ENCODE data around the gene CKAP2L. TPM values are rescaled to one million over a fixed set of nuclear protein-coding genes. Genes with fewer than 3 reads are reported as not detected.

The CKAP2L gene
- total and polyA plus RNA-seq, 2 experiments from 2014 or later: 16.2 to 30.2 TPM

GRCh38 chr2:112749755-112750559 lies 14.5 kb downstream of the CKAP2L start:
- no peaks in the 10 kb centered on the region for H3K27me3 ChIP-seq (ENCODE audit: insufficient read depth)
- H3K4me2 ChIP-seq: no peak overlapping the region
- TF ChIP-seq EZH2 (IDR thresholded peaks at IDR 0.05; ENCODE audit: low read depth, unreplicated experiment) (no peak), CTCF (conservative IDR thresholded peaks at IDR 0.05; ENCODE audit: low read depth in 2 of 2) (peak; percentile 96 to 97)
- DNase-seq (ENCODE audit: low spot score) (peak; percentile 87), ATAC-seq (peak; percentile 93)
- 0 out of 2 replicates have a peak, but pooled peaks cover 2% of the 10 kb centered on the region for H4K20me1 ChIP-seq (replicated peaks; ENCODE audit: insufficient read depth)
- Mint-ChIP-seq H3K4me3 (no peak overlapping the region), H3K4me1 (no peaks in the 10 kb centered on the region), H3K36me3 (ENCODE audit: low read depth) (peaks cover 28% of the 10 kb centered on the region), H3K27me3 (ENCODE audit: insufficient read depth, low read depth, poor library complexity) (no peaks in the 10 kb centered on the region), H3K27ac (no peak overlapping the region; the same call in 1 of the 2 replicates), H3K9me3 (no peaks in the 10 kb centered on the region)
- H3K79me2 ChIP-seq (replicated peaks; ENCODE audit: insufficient read depth): no peaks in the 10 kb centered on the region; the same call in 1 of the 2 replicates
- H3K9me2 ChIP-seq (ENCODE audit: insufficient read depth): no peaks in the 10 kb centered on the region
- no peaks in the 10 kb centered on the region for H3K4me1 ChIP-seq (ENCODE audit: insufficient read depth)
- H2AFZ ChIP-seq: no peak overlapping the region
- no peaks in the 10 kb centered on the region for H3F3A ChIP-seq (replicated peaks; ENCODE audit: low read depth)
- no peak overlapping the region for H3K4me3 ChIP-seq
- H3K27ac ChIP-seq (ENCODE audit: low read depth): no peak overlapping the region
- H3K36me3 ChIP-seq (ENCODE audit: insufficient read depth): peaks cover 25% of the 10 kb centered on the region

GRCh38 chr2:112740527-112740926 lies 23.9 kb downstream of the CKAP2L start:
- Mint-ChIP-seq H3K27ac (0 out of 2 replicates have a peak overlapping the region, but pooled peaks have one; percentile 24), H3K4me3 (no peak overlapping the region), H3K9me3 (no peaks in the 10 kb centered on the region), H3K4me1 (no peaks in the 10 kb centered on the region), H3K27me3 (ENCODE audit: insufficient read depth, low read depth, poor library complexity) (no peaks in the 10 kb centered on the region), H3K36me3 (ENCODE audit: low read depth) (peaks cover 33% of the 10 kb centered on the region)
- Histone ChIP-seq H2AFZ (no peak overlapping the region), H3K27me3 (ENCODE audit: insufficient read depth) (no peaks in the 10 kb centered on the region), H4K20me1 (replicated peaks; ENCODE audit: insufficient read depth) (no peaks in the 10 kb centered on the region), H3K4me2 (no peak overlapping the region), H3K79me2 (replicated peaks; ENCODE audit: insufficient read depth) (no peaks in the 10 kb centered on the region), H3F3A (replicated peaks; ENCODE audit: low read depth) (no peaks in the 10 kb centered on the region), H3K9me2 (ENCODE audit: insufficient read depth) (no peaks in the 10 kb centered on the region), H3K4me3 (no peak overlapping the region), H3K27ac (ENCODE audit: low read depth) (no peak overlapping the region), H3K36me3 (ENCODE audit: insufficient read depth) (peaks cover 16% of the 10 kb centered on the region), H3K4me1 (ENCODE audit: insufficient read depth) (no peaks in the 10 kb centered on the region)
- TF ChIP-seq NANOG (IDR thresholded peaks at IDR 0.05; ENCODE audit: borderline replicate concordance): no peak
- no peak for TF ChIP-seq ETS1 (IDR thresholded peaks at IDR 0.05)
- no peak for TF ChIP-seq ZNF331 (CRISPR knock-in tag; IDR thresholded peaks at IDR 0.05; ENCODE audit: low read depth)
- no peak for TF ChIP-seq EZH2 (IDR thresholded peaks at IDR 0.05; ENCODE audit: low read depth, unreplicated experiment)
- DNase-seq (ENCODE audit: low spot score) (no peak), ATAC-seq (no peak)

Measured in GM23338 (cell line).